ENCODE data around the gene ARIH1. TPM values are rescaled to one million over a fixed set of nuclear protein-coding genes. Genes with fewer than 3 reads are reported as not detected.

Gene ARIH1
- total and polyA plus RNA-seq, 2 of the 4 experiments (the other 2 are of a cell fraction) = 24.0 to 41.2 TPM

- Histone ChIP-seq H2AFZ (replicated peaks; ENCODE audit: low read length, poor library complexity) (no peak overlapping the region), H3K56ac (ENCODE audit: extremely low read depth, insufficient read depth, low read length) (no peak overlapping the region), H3K79me1 (ENCODE audit: low read depth in 1 of 2, low read length in 2 of 2) (no peaks in the 10 kb centered on the region), H2AK5ac (ENCODE audit: low read depth, low read length) (no peak overlapping the region), H3K4me3 (ENCODE audit: insufficient read depth, low read depth, low read length) (no peak overlapping the region), H3K9me3 (ENCODE audit: control insufficient read depth, insufficient read depth, low read length) (no peaks in the 10 kb centered on the region), H4K91ac (ENCODE audit: insufficient read depth, low read depth, low read length) (no peak overlapping the region), H3K23ac (ENCODE audit: low read depth, low read length) (no peak overlapping the region; the same call in 1 of the 2 replicates), H2BK120ac (ENCODE audit: low read depth, low read length) (no peak overlapping the region), H3K14ac (replicated peaks; ENCODE audit: low read depth, low read length) (no peak overlapping the region), H4K20me1 (ENCODE audit: insufficient read depth, low read length) (no peaks in the 10 kb centered on the region), H3K9me1 (ENCODE audit: insufficient read depth, low read length) (no peaks in the 10 kb centered on the region), H4K5ac (ENCODE audit: low read depth, low read length) (no peak overlapping the region), H3K4me1 (ENCODE audit: control insufficient read depth, insufficient read depth, low read length) (no peaks in the 10 kb centered on the region), H4K8ac (ENCODE audit: low read depth in 2 of 2, low read length in 2 of 2) (no peak overlapping the region), H3K36me3 (ENCODE audit: control insufficient read depth, insufficient read depth, low read length) (no peaks in the 10 kb centered on the region), H2BK5ac (ENCODE audit: low read depth, low read length, poor library complexity, severe bottlenecking) (no peak overlapping the region), H3K4me2 (ENCODE audit: low read depth, low read length) (no peak overlapping the region), H3K9ac (ENCODE audit: low read depth, low read length) (no peak overlapping the region), H3K27ac (ENCODE audit: insufficient read depth, low read length) (no peak overlapping the region), H3K4ac (ENCODE audit: low read depth, low read length) (no peak overlapping the region), H3K18ac (ENCODE audit: low read depth, low read length) (no peak overlapping the region), H2AK9ac (replicated peaks; ENCODE audit: low read depth, low read length, poor library complexity) (no peak overlapping the region), H2BK15ac (ENCODE audit: low read depth, low read length) (no peak overlapping the region), H2BK20ac (ENCODE audit: low read depth, low read length) (no peak overlapping the region), H3K27me3 (ENCODE audit: control insufficient read depth, insufficient read depth, low read length) (peaks cover 4% of the 10 kb centered on the region; the same call in 1 of the 2 replicates)
- intact Hi-C loops (cut with micrococcal nuclease) (no loop called here), in situ Hi-C loops (cut with MboI; ENCODE audit: low sequenced_read_pairs) (loop anchor here (10.0 kb wide), 1 partner anchor 58 kb away; no protein-coding TSS in a partner anchor), dilution Hi-C loops (cut with HindIII; ENCODE audit: low sequenced_read_pairs, unreplicated experiment) (no loop called here)
- ATAC-seq (ENCODE audit: low read depth) (no peak), DNase-seq (no peak)
- TF ChIP-seq RCOR1 (IDR thresholded peaks at IDR 0.05; ENCODE audit: insufficient replicate concordance, low read length) = no peak
- no peak for TF ChIP-seq FOS (IDR thresholded peaks at IDR 0.05; ENCODE audit: low read depth, low read length)
- TF ChIP-seq SMC3 (IDR thresholded peaks at IDR 0.05; ENCODE audit: low read depth, low read length) = no peak
- TF ChIP-seq CTCF (conservative IDR thresholded peaks at IDR 0.05; ENCODE audit: low read depth, low read length) = no peak
- TF ChIP-seq MXI1 (IDR thresholded peaks at IDR 0.05; ENCODE audit: borderline replicate concordance, low read depth, low read length) = no peak
- no peak for TF ChIP-seq NFE2L2 (IDR thresholded peaks at IDR 0.05; ENCODE audit: low read depth, low read length)
- TF ChIP-seq MAFK (IDR thresholded peaks at IDR 0.05; ENCODE audit: low read depth, low read length) = no peak
- no peak for TF ChIP-seq RAD21 (IDR thresholded peaks at IDR 0.05; ENCODE audit: low read length)
- TF ChIP-seq CHD1 (IDR thresholded peaks at IDR 0.05; ENCODE audit: low read depth, low read length) = no peak
- no peak for TF ChIP-seq BHLHE40 (IDR thresholded peaks at IDR 0.05; ENCODE audit: low read depth, low read length)
- TF ChIP-seq ELK1 (IDR thresholded peaks at IDR 0.05; ENCODE audit: borderline replicate concordance, low read depth, low read length) = no peak
- TF ChIP-seq, protein P1, sequence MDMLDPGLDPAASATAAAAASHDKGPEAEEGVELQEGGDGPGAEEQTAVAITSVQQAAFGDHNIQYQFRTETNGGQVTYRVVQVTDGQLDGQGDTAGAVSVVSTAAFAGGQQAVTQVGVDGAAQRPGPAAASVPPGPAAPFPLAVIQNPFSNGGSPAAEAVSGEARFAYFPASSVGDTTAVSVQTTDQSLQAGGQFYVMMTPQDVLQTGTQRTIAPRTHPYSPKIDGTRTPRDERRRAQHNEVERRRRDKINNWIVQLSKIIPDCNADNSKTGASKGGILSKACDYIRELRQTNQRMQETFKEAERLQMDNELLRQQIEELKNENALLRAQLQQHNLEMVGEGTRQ (IDR thresholded peaks at IDR 0.05; ENCODE audit: low read depth, low read length) = no peak
- no peak for TF ChIP-seq CEBPB (IDR thresholded peaks at IDR 0.05; ENCODE audit: low read depth, low read length)
- POLR2A ChIA-PET (ENCODE audit: unreplicated experiment) = no interaction called here
- CTCF ChIA-PET = no interaction called here
- WGBS, 2 experiments (ENCODE audit: extremely low coverage in 2 of 2, insufficient read length in 1 of 2) = 59% methylated on average over 3 of the region's 10 CpGs; no CpG with 5 or more reads in 1 of the 2 experiments
- BruUV-seq (replicated peaks) = no TSS peak
These were observed 142.5 kb downstream of the ARIH1 start for GRCh38 chr15:72616491-72617210.

Measured in IMR-90 (cell line).